GM21825 (cell line): ENCODE results near the gene PARVG.

ENCODE experiments used
- ATAC-seq: cut with Tn5 transposase; IDR thresholded peaks from one replicate; pipeline ENCODE4 v1.9.1; 2021; ENCODE audit warnings: mild to moderate bottlenecking, moderate library complexity; ENCODE audit not compliant: unreplicated experiment

PARVG gene

DNA sequence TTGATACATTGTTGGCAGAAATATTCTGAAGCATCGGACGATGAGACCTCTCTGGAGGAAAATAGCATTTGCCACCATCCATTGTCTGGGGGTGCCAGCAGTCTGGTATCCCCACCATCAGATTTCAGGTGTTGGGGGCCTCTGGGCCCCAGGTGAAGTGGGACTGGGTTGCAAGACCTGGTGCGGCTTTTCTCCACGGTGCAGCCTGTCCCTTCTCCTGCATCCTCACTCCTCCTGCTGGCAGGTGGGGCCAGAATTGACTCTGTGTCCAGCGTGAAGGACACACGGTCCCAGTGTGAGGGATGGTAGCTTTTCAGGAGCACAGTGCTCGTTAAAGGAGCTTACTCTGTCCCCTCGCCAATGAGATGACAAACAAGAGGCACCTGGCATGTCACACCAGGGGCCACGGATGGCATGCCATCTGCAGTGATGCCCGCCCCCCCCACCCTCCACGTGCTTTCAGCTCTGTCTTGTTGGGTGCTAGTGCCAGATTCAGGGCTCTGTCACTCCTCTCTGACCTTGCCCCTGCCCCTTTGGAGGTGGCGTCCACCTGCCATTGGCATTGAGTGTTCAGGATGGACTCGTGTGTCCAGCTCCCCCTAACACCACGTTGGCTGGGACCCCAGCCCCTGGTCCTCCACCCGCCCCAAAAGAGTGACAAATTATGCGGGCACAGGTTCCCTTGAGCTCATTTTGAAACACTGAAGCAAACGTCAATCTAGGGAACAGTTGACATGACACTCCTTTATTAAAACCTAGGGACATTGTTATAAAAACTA, 62.4 kb downstream of the PARVG start:
- no peak for ATAC-seq

DNA sequence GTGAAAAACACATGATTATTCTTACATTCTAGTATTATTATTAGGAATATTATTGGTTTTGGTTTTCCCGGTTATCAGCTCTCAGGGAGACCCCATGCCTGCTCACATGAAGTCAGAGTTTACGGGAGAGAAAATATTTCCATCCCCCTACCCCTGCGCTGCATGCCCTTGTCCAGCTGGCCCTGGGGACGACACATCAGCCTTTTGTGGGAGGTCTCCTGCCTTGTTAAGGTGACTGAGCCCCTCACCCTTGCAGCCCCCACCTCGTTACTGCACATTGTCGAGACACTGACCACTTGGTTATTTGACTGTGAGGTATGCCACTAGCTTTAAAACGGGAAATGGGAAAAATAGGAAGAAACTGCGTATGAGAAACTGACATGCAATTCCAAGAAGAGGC, 63.0 kb downstream of the PARVG start:
- ATAC-seq: no peak

DNA sequence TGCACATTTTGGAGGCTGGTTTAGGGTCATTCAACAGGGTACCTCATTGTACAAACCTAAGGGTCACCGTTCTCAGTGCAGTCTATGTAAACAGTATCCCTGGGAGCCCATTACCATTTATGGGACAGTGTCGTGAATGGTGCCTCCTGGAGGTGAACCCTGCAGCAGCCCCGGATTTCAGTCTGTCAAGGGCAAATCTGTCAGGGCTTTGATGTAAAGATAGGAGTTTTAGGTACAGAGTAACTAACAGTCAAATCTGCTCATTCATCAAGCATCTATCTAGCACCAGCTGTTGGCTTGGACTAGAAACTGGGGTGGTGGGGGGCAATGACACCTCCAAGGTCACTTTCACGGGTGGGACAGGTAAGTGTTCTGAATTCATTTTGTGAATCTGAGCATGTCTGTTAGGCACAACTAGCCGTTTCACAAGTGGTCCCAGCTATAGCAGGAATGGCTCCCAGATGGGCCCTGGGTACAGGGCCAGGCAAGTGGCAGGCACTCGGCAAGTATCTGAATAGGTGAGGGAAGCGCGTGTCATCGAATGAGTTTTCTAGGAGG, 63.6 kb downstream of the PARVG start:
- no peak for ATAC-seq

DNA sequence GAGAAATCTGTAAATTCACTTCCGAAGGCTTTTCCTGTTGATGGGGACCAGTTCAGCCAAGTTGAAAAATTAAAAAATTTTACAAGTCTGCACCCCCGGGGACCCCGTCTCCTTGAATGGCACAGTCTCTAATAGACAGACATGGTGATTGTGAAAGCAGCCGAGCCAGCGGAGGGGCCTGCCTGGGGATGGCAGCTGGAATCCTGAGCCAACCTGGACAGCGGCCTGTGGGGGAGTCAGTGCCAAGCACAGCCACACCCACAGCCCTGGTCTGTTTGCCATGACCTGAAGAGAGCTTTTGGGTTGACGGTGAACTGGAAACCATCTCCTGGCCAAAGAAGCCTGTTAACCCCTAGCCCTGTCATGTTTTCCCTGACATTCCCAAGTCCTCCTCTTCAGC, 64.7 kb downstream of the PARVG start:
- ATAC-seq: no peak

DNA sequence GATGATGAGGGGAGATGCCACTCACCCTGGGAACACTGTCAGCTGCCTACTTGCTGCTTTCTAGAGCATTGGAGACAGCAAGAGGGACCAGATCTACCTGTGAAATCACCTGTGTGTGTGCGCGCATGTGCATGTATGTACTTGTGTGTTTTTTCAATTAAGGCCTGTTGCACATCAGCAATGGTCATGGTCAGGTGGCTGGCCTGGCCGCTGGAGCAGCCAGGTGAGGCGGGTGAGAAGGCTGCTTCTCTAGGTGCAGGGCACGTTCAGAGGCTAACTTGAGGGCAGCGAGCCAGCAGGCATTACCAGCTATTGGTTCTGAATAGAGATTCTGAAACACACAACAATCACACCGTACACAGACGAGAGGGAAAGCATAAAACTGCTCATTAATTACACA, 65.1 kb downstream of the PARVG start:
- no peak for ATAC-seq

DNA sequence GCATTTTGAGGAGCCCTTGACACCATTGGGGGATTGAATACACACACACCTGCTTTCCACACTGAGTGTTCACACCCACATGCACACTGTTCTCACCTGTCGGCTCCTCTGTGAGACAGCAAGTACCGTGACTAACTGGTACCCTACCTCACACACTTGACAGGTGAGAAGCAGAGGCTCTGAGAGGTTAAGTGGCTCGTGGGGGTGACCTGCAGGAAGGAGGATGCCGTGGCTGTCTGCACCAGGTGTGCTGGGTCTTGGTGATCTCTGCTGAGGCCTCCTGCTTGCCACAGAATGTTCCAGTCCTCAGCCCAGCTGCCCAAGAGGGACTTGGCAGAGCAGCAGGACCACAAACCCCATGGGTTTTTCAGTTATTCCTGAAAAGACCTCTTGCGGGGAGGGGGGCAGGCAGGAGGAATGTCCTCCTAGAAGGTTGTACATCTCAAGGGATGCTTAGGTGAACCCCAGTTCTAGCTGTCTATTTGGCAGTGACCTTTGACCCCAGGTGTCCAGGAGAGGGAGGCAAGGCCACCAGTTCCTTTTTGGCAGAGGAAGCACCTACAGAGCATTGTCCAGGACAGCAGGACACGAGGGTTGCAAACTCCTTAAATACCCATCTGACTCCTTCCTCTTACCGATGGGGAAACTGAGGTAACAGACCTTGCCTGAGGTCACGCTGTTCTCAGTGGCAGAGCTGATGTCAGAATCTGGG, 66.0 kb downstream of the PARVG start:
- ATAC-seq: no peak

GRCh38 chr22:44247346-44247745, 66.6 kb downstream of the PARVG start:
- no peak for ATAC-seq

- no peak for ATAC-seq
Measured at GRCh38 chr22:44247923-44248892, 67.5 kb downstream of the PARVG start.

GRCh38 chr22:44248926-44249325, 68.2 kb downstream of the PARVG start:
- ATAC-seq: no peak

- ATAC-seq: no peak
Measured at GRCh38 chr22:44249376-44250147, 68.8 kb downstream of the PARVG start.

GRCh38 chr22:44254811-44255210, 74.1 kb downstream of the PARVG start:
- ATAC-seq: no peak

DNA sequence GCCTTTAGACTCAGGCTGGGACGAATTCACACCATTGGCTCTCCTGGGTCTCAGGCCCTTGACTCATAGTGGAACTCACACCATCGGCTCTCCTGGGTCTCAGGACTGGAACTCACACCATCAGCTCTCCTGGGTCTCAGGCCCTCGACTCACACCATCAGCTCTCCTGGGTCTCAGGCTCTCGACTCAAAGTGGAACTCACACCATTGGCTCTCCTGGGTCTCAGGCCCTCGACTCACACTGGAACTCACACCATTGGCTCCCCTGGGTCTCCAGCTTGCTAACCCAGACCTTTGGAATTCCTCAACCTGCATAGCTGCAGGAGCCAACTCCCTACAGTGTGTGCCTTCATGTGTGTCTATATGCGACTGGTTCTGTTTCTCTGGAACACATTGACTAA, 75.4 kb downstream of the PARVG start:
- ATAC-seq: no peak

DNA sequence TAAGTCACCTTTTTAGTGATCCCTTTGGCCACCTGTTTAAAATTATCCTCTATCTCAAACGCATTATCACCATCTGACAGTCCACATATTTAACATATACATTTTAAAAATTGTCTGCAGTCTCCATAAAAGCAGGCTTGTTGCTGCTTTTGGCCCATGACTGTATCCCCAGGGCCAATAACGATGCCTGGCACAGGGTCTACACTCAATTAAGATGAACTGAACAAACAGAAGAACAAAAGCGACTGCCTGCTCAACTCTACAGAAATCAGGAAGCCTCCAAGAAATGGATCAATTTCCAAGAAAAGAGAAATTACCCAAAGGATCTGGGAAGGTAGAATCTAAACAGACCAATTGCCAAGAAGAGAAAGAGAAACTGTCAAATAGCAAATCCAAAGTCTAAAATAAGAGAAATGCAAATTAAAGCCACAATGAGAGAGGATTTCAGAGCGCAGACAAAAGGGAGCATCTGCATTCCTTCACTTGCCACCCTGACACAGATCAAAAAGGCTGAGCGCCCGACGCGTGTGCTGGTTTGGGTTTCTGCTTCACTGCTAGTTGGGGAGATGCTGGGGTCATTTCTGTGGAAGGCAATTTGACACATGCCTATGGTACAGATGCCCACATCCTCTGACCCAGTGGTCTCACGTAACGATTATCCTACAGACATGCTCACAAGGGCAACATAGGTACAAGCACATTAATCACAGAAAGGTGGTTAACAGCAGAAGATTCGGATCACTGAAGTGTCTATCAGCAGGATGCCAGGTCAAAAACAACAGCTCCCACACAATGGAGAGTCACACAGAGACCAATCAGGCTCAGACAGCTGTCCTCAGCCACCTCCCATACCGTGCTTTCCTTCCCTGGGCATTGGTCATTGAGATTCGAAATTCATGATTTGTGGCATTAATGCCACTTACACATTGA, 76.1 kb downstream of the PARVG start:
- no peak for ATAC-seq
